Memory B cell (primary cell): ENCODE results near the gene SEPTIN8.

ENCODE experiments used
- ATAC-seq: fragments of 150-1000 bp; cut with Tn5 transposase; 2 replicates; pipeline ENCODE4 v1.10.0; 2021; ENCODE audit warnings: low read depth, mild to moderate bottlenecking, moderate library complexity
- DNase-seq, 2 donors: peaks; one replicate each; pipeline ENCODE4 v3.0.0; 2022; ENCODE audit warnings: low spot score in 2 of 2
- H3K27ac Mint-ChIP-seq: one replicate; pipeline ENCODE4 v1.8.0; 2022; ENCODE audit warnings: mild to moderate bottlenecking, moderate library complexity, mixed read lengths
- H3K27me3 Mint-ChIP-seq: one replicate; pipeline ENCODE4 v1.8.0; 2022; ENCODE audit warnings: mixed read lengths
- H3K36me3 Mint-ChIP-seq: one replicate; pipeline ENCODE4 v1.8.0; 2022; ENCODE audit warnings: mild to moderate bottlenecking, mixed read lengths
- H3K4me1 Mint-ChIP-seq: one replicate; pipeline ENCODE4 v1.8.0; 2022; ENCODE audit warnings: mixed read lengths
- H3K4me3 Mint-ChIP-seq: one replicate; pipeline ENCODE4 v1.8.0; 2022; ENCODE audit warnings: mild to moderate bottlenecking, moderate library complexity, mixed read lengths
- H3K9me3 Mint-ChIP-seq: one replicate; pipeline ENCODE4 v1.8.0; 2022; ENCODE audit warnings: mixed read lengths

SEPTIN8 gene

GRCh38 chr5:132781029-132781428, 4.0 kb upstream of the SEPTIN8 start:
- H3K36me3 Mint-ChIP-seq: no peaks in the 10 kb centered on the region
- H3K4me1 Mint-ChIP-seq: peaks cover 11% of the 10 kb centered on the region
- H3K27me3 Mint-ChIP-seq: peaks cover 33% of the 10 kb centered on the region
- H3K9me3 Mint-ChIP-seq: no peaks in the 10 kb centered on the region
- no peak overlapping the region for H3K27ac Mint-ChIP-seq
- ATAC-seq (no peak), DNase-seq (no peak)
- H3K4me3 Mint-ChIP-seq: no peak overlapping the region

GRCh38 chr5:132780577-132780976, 3.5 kb upstream of the SEPTIN8 start:
- Mint-ChIP-seq H3K9me3 (no peaks in the 10 kb centered on the region), H3K36me3 (no peaks in the 10 kb centered on the region), H3K4me1 (peaks cover 11% of the 10 kb centered on the region), H3K4me3 (no peak overlapping the region), H3K27ac (no peak overlapping the region), H3K27me3 (peaks cover 30% of the 10 kb centered on the region)
- DNase-seq (no peak), ATAC-seq (no peak)

GRCh38 chr5:132779961-132780360, 2.9 kb upstream of the SEPTIN8 start:
- Mint-ChIP-seq H3K27me3 (peaks cover 27% of the 10 kb centered on the region), H3K27ac (no peak overlapping the region), H3K9me3 (no peaks in the 10 kb centered on the region), H3K36me3 (no peaks in the 10 kb centered on the region), H3K4me1 (peaks cover 8% of the 10 kb centered on the region), H3K4me3 (no peak overlapping the region)
- ATAC-seq (no peak), DNase-seq (no peak)

GRCh38 chr5:132778856-132779255, 1.8 kb upstream of the SEPTIN8 start:
- Mint-ChIP-seq H3K27me3 (peaks cover 26% of the 10 kb centered on the region), H3K9me3 (no peaks in the 10 kb centered on the region), H3K36me3 (no peaks in the 10 kb centered on the region), H3K4me3 (no peak overlapping the region), H3K27ac (peak overlapping the region; percentile 18), H3K4me1 (peaks cover 8% of the 10 kb centered on the region)
- DNase-seq (no peak), ATAC-seq (no peak)

- Mint-ChIP-seq H3K36me3 (no peaks in the 10 kb centered on the region), H3K4me1 (peaks cover 8% of the 10 kb centered on the region), H3K4me3 (peak overlapping the region; percentile 84), H3K27me3 (peaks cover 26% of the 10 kb centered on the region), H3K27ac (no peak overlapping the region), H3K9me3 (no peaks in the 10 kb centered on the region)
- DNase-seq: peak in 1 of 2 donors; percentile 3
- ATAC-seq: no peak
These were observed 1.1 kb upstream of the SEPTIN8 start for GRCh38 chr5:132778129-132778528.

- peaks cover 19% of the 10 kb centered on the region for H3K27me3 Mint-ChIP-seq
- no peak overlapping the region for H3K27ac Mint-ChIP-seq
- no peaks in the 10 kb centered on the region for H3K36me3 Mint-ChIP-seq
- H3K9me3 Mint-ChIP-seq: no peaks in the 10 kb centered on the region
- no peak overlapping the region for H3K4me3 Mint-ChIP-seq
- ATAC-seq (no peak), DNase-seq (no peak)
- peaks cover 8% of the 10 kb centered on the region for H3K4me1 Mint-ChIP-seq
These were observed 166 bp downstream of the SEPTIN8 start for GRCh38 chr5:132776938-132777208.

GRCh38 chr5:132776131-132776937, 705 bp downstream of the SEPTIN8 start:
- peak overlapping the region; percentile 59 for H3K4me3 Mint-ChIP-seq
- H3K9me3 Mint-ChIP-seq: no peaks in the 10 kb centered on the region
- H3K36me3 Mint-ChIP-seq: no peaks in the 10 kb centered on the region
- peak; percentile 5 to 40 for DNase-seq
- no peak overlapping the region for H3K27ac Mint-ChIP-seq
- peak; percentile 28 for ATAC-seq
- peaks cover 17% of the 10 kb centered on the region for H3K27me3 Mint-ChIP-seq
- peaks cover 8% of the 10 kb centered on the region for H3K4me1 Mint-ChIP-seq

- no peak for ATAC-seq
- H3K4me1 Mint-ChIP-seq: peaks cover 8% of the 10 kb centered on the region
- no peak overlapping the region for H3K27ac Mint-ChIP-seq
- DNase-seq: no peak
- peaks cover 17% of the 10 kb centered on the region for H3K27me3 Mint-ChIP-seq
- H3K9me3 Mint-ChIP-seq: no peaks in the 10 kb centered on the region
- H3K36me3 Mint-ChIP-seq: no peaks in the 10 kb centered on the region
- H3K4me3 Mint-ChIP-seq: peak overlapping the region; percentile 25
These were observed 1.5 kb downstream of the SEPTIN8 start for GRCh38 chr5:132775476-132775961.

- no peak for DNase-seq
- ATAC-seq: no peak
- Mint-ChIP-seq H3K9me3 (no peaks in the 10 kb centered on the region), H3K27me3 (peaks cover 16% of the 10 kb centered on the region), H3K27ac (no peak overlapping the region), H3K4me1 (peaks cover 8% of the 10 kb centered on the region), H3K4me3 (no peak overlapping the region), H3K36me3 (no peaks in the 10 kb centered on the region)
These were observed 2.1 kb downstream of the SEPTIN8 start for GRCh38 chr5:132774896-132775295.

GRCh38 chr5:132774406-132774805, 2.6 kb downstream of the SEPTIN8 start:
- H3K27me3 Mint-ChIP-seq: peaks cover 13% of the 10 kb centered on the region
- ATAC-seq (no peak), DNase-seq (no peak)
- H3K27ac Mint-ChIP-seq: no peak overlapping the region
- no peaks in the 10 kb centered on the region for H3K9me3 Mint-ChIP-seq
- no peaks in the 10 kb centered on the region for H3K36me3 Mint-ChIP-seq
- H3K4me3 Mint-ChIP-seq: no peak overlapping the region
- peaks cover 8% of the 10 kb centered on the region for H3K4me1 Mint-ChIP-seq

- peaks cover 8% of the 10 kb centered on the region for H3K27me3 Mint-ChIP-seq
- H3K27ac Mint-ChIP-seq: no peak overlapping the region
- no peaks in the 10 kb centered on the region for H3K36me3 Mint-ChIP-seq
- H3K9me3 Mint-ChIP-seq: no peaks in the 10 kb centered on the region
- ATAC-seq (no peak), DNase-seq (no peak)
- H3K4me3 Mint-ChIP-seq: no peak overlapping the region
- peaks cover 8% of the 10 kb centered on the region for H3K4me1 Mint-ChIP-seq
These were observed 3.3 kb downstream of the SEPTIN8 start for GRCh38 chr5:132773601-132774355.

- H3K36me3 Mint-ChIP-seq: no peaks in the 10 kb centered on the region
- H3K4me3 Mint-ChIP-seq: no peak overlapping the region
- no peak overlapping the region for H3K27ac Mint-ChIP-seq
- H3K27me3 Mint-ChIP-seq: peaks cover 3% of the 10 kb centered on the region
- ATAC-seq: no peak
- DNase-seq: no peak
- H3K9me3 Mint-ChIP-seq: no peaks in the 10 kb centered on the region
- peaks cover 4% of the 10 kb centered on the region for H3K4me1 Mint-ChIP-seq
These were observed 3.9 kb downstream of the SEPTIN8 start for GRCh38 chr5:132773114-132773513.

- no peaks in the 10 kb centered on the region for H3K4me1 Mint-ChIP-seq
- ATAC-seq (no peak), DNase-seq (no peak)
- no peak overlapping the region for H3K27ac Mint-ChIP-seq
- no peaks in the 10 kb centered on the region for H3K36me3 Mint-ChIP-seq
- no peaks in the 10 kb centered on the region for H3K9me3 Mint-ChIP-seq
- H3K27me3 Mint-ChIP-seq: no peaks in the 10 kb centered on the region
- H3K4me3 Mint-ChIP-seq: no peak overlapping the region
These were observed 4.6 kb downstream of the SEPTIN8 start for GRCh38 chr5:132772291-132773070.

- H3K36me3 Mint-ChIP-seq: no peaks in the 10 kb centered on the region
- no peak overlapping the region for H3K27ac Mint-ChIP-seq
- no peak overlapping the region for H3K4me3 Mint-ChIP-seq
- H3K9me3 Mint-ChIP-seq: no peaks in the 10 kb centered on the region
- no peaks in the 10 kb centered on the region for H3K27me3 Mint-ChIP-seq
- DNase-seq (no peak), ATAC-seq (no peak)
- no peaks in the 10 kb centered on the region for H3K4me1 Mint-ChIP-seq
These were observed 5.5 kb downstream of the SEPTIN8 start for GRCh38 chr5:132771503-132771998.
